ENCODE data around the gene CRYL1.

The CRYL1 gene

GRCh38 chr13:20394506-20394905, 131.2 kb downstream of the CRYL1 start:
- no peak for DNase-seq

GRCh38 chr13:20394169-20394501, 131.5 kb downstream of the CRYL1 start:
- DNase-seq = no peak

GRCh38 chr13:20393273-20394168, 132.1 kb downstream of the CRYL1 start:
- DNase-seq = no peak

- no peak for DNase-seq
Observed at GRCh38 chr13:20392530-20392929, 133.1 kb downstream of the CRYL1 start.

GRCh38 chr13:20391597-20392452, 133.8 kb downstream of the CRYL1 start:
- no peak for DNase-seq

GRCh38 chr13:20390526-20391175, 135.0 kb downstream of the CRYL1 start:
- no peak for DNase-seq

- DNase-seq = no peak
Observed at GRCh38 chr13:20389696-20390525, 135.7 kb downstream of the CRYL1 start.

GRCh38 chr13:20388184-20388583, 137.5 kb downstream of the CRYL1 start:
- no peak for DNase-seq

GRCh38 chr13:20387441-20387971, 138.2 kb downstream of the CRYL1 start:
- DNase-seq = no peak

GRCh38 chr13:20387006-20387405, 138.7 kb downstream of the CRYL1 start:
- no peak for DNase-seq

GRCh38 chr13:20383058-20383457, 142.6 kb downstream of the CRYL1 start:
- DNase-seq = no peak

- no peak for DNase-seq
Observed at GRCh38 chr13:20381401-20381800, 144.3 kb downstream of the CRYL1 start.

- DNase-seq = no peak
Observed at GRCh38 chr13:20378721-20379120, 146.9 kb downstream of the CRYL1 start.

- DNase-seq = no peak
Observed at GRCh38 chr13:20377720-20378119, 147.9 kb downstream of the CRYL1 start.

- DNase-seq = no peak
Observed at GRCh38 chr13:20375871-20376270, 149.8 kb downstream of the CRYL1 start.

GRCh38 chr13:20373861-20374260, 151.8 kb downstream of the CRYL1 start:
- DNase-seq = no peak

- no peak for DNase-seq
Observed at GRCh38 chr13:20371825-20372224, 153.8 kb downstream of the CRYL1 start.

GRCh38 chr13:20370815-20371421, 154.7 kb downstream of the CRYL1 start:
- DNase-seq = no peak

- DNase-seq = no peak
Observed at GRCh38 chr13:20369886-20370361, 155.7 kb downstream of the CRYL1 start.

- DNase-seq = no peak
Observed at GRCh38 chr13:20366056-20366455, 159.6 kb downstream of the CRYL1 start.

GRCh38 chr13:20363603-20364002, 162.1 kb downstream of the CRYL1 start:
- no peak for DNase-seq

GRCh38 chr13:20363172-20363571, 162.5 kb downstream of the CRYL1 start:
- no peak for DNase-seq

Data from activated T-cell treated with anti-CD3 and anti-CD28 coated beads, Interleukin-2, amount 50 U/mL, for 48 hours (primary cell).